Measurements from ENCODE around the gene ST3GAL3. TPM values are rescaled to one million over a fixed set of nuclear protein-coding genes. Genes with fewer than 3 reads are reported as not detected.

The ST3GAL3 gene
- total and polyA plus RNA-seq, 2 of the 13 experiments (the other 11 are each of a cell fraction or from before 2014, with no cell fraction given) = 5.1 to 8.1 TPM

DNA sequence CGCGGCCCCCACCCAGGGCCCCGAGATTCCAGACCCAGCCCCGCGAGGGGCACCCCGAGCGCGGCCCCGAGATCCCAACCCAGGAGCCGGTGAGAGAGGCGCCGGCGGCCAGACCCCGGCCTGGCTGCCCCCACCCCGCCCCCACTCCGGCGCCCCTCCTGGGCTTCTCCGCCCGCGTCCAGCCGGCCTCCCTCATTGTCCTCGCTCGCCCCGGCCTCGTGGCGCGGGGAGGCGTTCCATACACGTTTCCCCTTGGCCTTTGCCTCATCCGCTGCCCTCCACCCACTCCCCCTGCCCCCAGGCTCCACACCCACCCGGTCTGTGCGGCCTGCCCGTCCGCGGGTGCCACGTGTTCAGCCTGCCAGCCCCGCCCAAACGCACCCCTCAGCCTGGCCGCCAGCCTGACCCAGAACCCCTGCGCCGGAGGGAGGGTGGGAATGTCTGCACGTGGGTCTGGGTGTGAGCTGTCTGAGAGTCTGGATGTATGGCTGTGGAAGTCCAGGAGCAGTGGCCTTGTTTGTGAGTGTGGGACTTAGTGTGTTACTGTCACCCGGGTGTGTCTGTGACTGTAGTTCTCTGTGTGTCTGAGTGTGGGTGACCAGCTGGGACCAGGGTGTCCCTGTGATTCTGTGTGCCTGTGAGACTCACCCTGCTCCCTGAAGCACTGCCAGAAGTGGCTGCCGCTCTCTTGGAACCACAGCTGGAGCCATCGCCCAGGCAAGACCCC is 272.4 kb downstream of the ST3GAL3 start:
- DNase-seq (ENCODE audit: low spot score) (peak; percentile 37), ATAC-seq (peak; percentile 10), FAIRE-seq (peak; percentile 12)
- in situ Hi-C loops (cut with HindIII; ENCODE audit: extremely low pct_ligation_motif_present, low pct_unique_long_range_greater_than_20kb) = no loop called here
- peak overlapping the region; percentile 62 to 87 (median 84) for H3K4me3 ChIP-seq (replicated peaks in 1 of 3; ENCODE audit: insufficient read depth in 1 of 3, low read depth in 2 of 3, low read length in 3 of 3)
- BruUV-seq (replicated peaks) = TSS peak; percentile 38
- peak overlapping the region; percentile 91 for H3K4me2 ChIP-seq (ENCODE audit: low read depth, low read length)
- peaks cover 4% of the 10 kb centered on the region; the same call in 1 of the 2 replicates for H4K20me1 ChIP-seq (ENCODE audit: insufficient read depth, low read length)
- CTCF ChIA-PET (ENCODE audit: low intra/inter-chr PET ratio, low total read pairs) = no interaction called here
- H3K36me3 ChIP-seq (replicated peaks in 1 of 2; ENCODE audit: control insufficient read depth in 1 of 2, insufficient read depth in 2 of 2, low read length in 2 of 2) = peaks cover 15 to 39% of the 10 kb centered on the region in 2 experiments
- H3K27me3 ChIP-seq (ENCODE audit: control insufficient read depth in 1 of 2, insufficient read depth in 2 of 2, low read length in 2 of 2) = no peaks in the 10 kb centered on the region
- peaks cover 71% of the 10 kb centered on the region for H3K4me1 ChIP-seq (ENCODE audit: insufficient read depth, low read length)
- 1% methylated on average over 10 of the region's 45 CpGs for WGBS (ENCODE audit: low lambda C conversion rate)
- H3K9ac ChIP-seq (ENCODE audit: insufficient read depth, low read depth, low read length) = peak overlapping the region; percentile 76
- peak overlapping the region; percentile 83 for H3K27ac ChIP-seq (ENCODE audit: extremely low read length, insufficient read depth, low read length)
- intact Hi-C loops (cut with micrococcal nuclease; ENCODE audit: unreplicated experiment) = no loop called here
- no peaks in the 10 kb centered on the region for H3K9me3 ChIP-seq (ENCODE audit: low read length)
- H3K79me2 ChIP-seq (ENCODE audit: insufficient read depth, low read length) = peaks cover 55% of the 10 kb centered on the region
- POLR2A ChIA-PET = interaction anchor here (0.5 to 1.3 kb wide), 3 partner anchors 12 to 324 kb away, joined by 3 to 8 read pairs (median 3); partner anchors contain the start of gene SLC6A9
- H2AFZ ChIP-seq (ENCODE audit: low read length) = no peak overlapping the region
- TF ChIP-seq, protein P1, sequence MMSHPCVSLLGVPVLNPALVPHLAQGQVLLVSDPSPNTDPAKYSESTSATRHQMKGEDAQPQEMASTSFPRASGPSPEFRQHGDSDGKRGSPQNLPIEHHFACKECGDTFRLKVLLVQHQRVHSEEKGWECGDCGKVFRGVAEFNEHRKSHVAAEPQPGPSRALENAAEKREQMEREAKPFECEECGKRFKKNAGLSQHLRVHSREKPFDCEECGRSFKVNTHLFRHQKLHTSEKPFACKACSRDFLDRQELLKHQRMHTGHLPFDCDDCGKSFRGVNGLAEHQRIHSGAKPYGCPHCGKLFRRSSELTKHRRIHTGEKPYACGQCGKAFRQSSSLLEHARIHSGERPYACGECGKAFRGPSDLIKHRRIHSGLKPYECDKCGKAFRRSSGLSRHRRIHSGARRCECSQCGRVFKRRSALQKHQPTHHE (CRISPR knock-in tag; IDR thresholded peaks at IDR 0.05; ENCODE audit: borderline replicate concordance) = no peak
- no peak for TF ChIP-seq ZNF629 (CRISPR knock-in tag; conservative IDR thresholded peaks at IDR 0.05)
- no peak for TF ChIP-seq ZNF572 (CRISPR knock-in tag; IDR thresholded peaks at IDR 0.05)
- no peak for TF ChIP-seq HOXD1 (CRISPR knock-in tag; IDR thresholded peaks at IDR 0.05)
- peak; percentile 66; the same call in 1 of the 2 replicates for TF ChIP-seq KLF6 (CRISPR knock-in tag; IDR thresholded peaks at IDR 0.05)
- no peak for TF ChIP-seq NR3C1 (CRISPR knock-in tag; IDR thresholded peaks at IDR 0.05)
- no peak for TF ChIP-seq ZSCAN21 (CRISPR knock-in tag; IDR thresholded peaks at IDR 0.05; ENCODE audit: borderline replicate concordance)
- TF ChIP-seq ZNF766 (CRISPR knock-in tag; IDR thresholded peaks at IDR 0.05; ENCODE audit: borderline replicate concordance) = no peak
- TF ChIP-seq, protein P2, sequence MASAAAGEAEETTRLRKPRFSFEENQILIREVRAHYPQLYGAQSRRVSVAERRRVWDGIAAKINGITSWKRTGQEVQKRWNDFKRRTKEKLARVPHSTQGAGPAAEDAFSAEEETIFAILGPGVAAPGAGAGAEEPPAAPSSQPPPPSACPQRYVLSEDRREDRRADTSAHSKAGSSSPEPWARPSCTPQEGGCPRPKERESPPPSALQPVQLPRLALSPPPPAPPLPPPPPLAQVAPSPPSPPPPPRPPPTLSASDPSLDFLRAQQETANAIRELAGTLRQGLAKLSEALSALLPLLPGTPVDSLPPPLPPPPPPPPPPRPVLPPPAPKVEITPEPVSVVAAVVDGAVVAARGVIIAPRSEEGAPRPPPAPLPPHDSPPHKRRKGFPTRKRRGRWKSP (CRISPR knock-in tag; IDR thresholded peaks at IDR 0.05) = no peak
- TF ChIP-seq ELF1 (CRISPR knock-in tag; IDR thresholded peaks at IDR 0.05) = no peak
- peak; percentile 38; the same call in 1 of the 2 replicates for TF ChIP-seq ETV5 (CRISPR knock-in tag; IDR thresholded peaks at IDR 0.05; ENCODE audit: borderline replicate concordance)
- TF ChIP-seq ATF7 (IDR thresholded peaks at IDR 0.05) = no peak
- TF ChIP-seq ATF7 (CRISPR knock-in tag; IDR thresholded peaks at IDR 0.05) = no peak
- TF ChIP-seq NFYC (CRISPR knock-in tag; IDR thresholded peaks at IDR 0.05) = peak; percentile 24; the same call in 1 of the 2 replicates
- no peak for TF ChIP-seq MAFK (conservative IDR thresholded peaks at IDR 0.05 in 1 of 2, IDR thresholded peaks at IDR 0.05 in 1 of 2; ENCODE audit: low read length in 2 of 2)
- peak; percentile 85 for TF ChIP-seq SP5 (CRISPR knock-in tag; IDR thresholded peaks at IDR 0.05; ENCODE audit: borderline replicate concordance, low read depth)
- TF ChIP-seq NR2F1 (CRISPR knock-in tag; IDR thresholded peaks at IDR 0.05) = no peak
- TF ChIP-seq PAX8 (CRISPR knock-in tag; IDR thresholded peaks at IDR 0.05; ENCODE audit: borderline replicate concordance) = no peak
- TF ChIP-seq HIVEP1 (CRISPR knock-in tag; IDR thresholded peaks at IDR 0.05) = no peak
- TF ChIP-seq HHEX (CRISPR knock-in tag; IDR thresholded peaks at IDR 0.05) = no peak
- no peak for TF ChIP-seq RAD21 (CRISPR knock-in tag; IDR thresholded peaks at IDR 0.05)
- TF ChIP-seq, protein P3, sequence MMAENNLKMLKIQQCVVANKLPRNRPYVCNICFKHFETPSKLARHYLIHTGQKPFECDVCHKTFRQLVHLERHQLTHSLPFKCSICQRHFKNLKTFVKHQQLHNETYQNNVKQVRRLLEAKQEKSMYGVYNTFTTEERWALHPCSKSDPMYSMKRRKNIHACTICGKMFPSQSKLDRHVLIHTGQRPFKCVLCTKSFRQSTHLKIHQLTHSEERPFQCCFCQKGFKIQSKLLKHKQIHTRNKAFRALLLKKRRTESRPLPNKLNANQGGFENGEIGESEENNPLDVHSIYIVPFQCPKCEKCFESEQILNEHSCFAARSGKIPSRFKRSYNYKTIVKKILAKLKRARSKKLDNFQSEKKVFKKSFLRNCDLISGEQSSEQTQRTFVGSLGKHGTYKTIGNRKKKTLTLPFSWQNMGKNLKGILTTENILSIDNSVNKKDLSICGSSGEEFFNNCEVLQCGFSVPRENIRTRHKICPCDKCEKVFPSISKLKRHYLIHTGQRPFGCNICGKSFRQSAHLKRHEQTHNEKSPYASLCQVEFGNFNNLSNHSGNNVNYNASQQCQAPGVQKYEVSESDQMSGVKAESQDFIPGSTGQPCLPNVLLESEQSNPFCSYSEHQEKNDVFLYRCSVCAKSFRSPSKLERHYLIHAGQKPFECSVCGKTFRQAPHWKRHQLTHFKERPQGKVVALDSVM (CRISPR knock-in tag; IDR thresholded peaks at IDR 0.05) = 0 out of 2 replicates have a peak, but pooled peaks have one; percentile 22

All from HepG2 (cell line).